ENCODE data around the gene NFATC3.

Gene NFATC3

DNA sequence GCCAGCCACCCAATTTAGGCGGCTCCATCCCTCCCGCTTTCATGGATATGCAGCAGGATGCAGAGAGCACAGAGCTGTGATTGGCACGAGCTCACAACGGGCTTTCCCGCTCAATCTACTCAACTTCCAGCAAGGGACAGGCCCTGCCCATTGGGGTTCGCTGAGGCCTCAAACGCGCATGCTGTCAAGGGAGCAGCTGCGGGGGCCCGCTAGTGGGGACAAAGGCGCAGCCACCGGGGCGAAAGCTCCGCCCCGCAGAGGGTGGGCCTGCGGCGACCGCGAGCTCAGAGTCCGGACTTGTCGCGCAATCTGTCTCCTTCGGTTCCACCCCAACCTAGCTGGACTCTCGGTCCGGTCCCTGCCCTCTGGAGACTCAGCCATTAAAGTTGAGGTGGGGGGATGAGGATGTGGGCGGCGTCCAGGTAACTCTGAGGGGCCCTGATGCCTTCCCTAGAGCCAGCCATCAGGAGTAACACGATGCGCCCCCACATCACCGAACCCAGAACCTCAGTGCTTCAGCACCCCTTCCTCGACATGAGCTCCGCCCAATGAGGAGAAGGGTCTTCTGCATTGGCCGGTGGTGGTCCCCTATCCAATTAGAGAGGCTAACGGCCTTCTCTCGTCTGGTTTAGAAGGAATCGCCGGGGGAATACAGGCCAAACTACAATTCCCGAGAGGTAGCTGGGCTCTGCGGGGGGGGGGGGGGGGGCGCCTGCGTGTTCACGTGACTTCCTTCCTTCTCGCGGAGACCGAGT, 489 bp upstream of the NFATC3 start:
- H3K27me3 ChIP-seq: no peaks in the 10 kb centered on the region
- no peak; the same call in 1 of the 2 replicates for TF ChIP-seq CTCF (IDR thresholded peaks at IDR 0.05; ENCODE audit: low read depth, low read length)
- H3K4me3 ChIP-seq (ENCODE audit: low read depth, low read length): peak overlapping the region; percentile 90
- H3K4me1 ChIP-seq: peaks cover 13% of the 10 kb centered on the region
- peak; percentile 91 for DNase-seq
- H3K9me3 ChIP-seq: no peaks in the 10 kb centered on the region
- H3K36me3 ChIP-seq: 0 out of 2 replicates have a peak, but pooled peaks cover 2% of the 10 kb centered on the region

GRCh38 chr16:68086336-68086841, 1.2 kb downstream of the NFATC3 start:
- Histone ChIP-seq H3K36me3 (0 out of 2 replicates have a peak, but pooled peaks cover 2% of the 10 kb centered on the region), H3K9me3 (no peaks in the 10 kb centered on the region), H3K27me3 (no peaks in the 10 kb centered on the region), H3K4me3 (ENCODE audit: low read depth, low read length) (peak overlapping the region; percentile 91), H3K4me1 (peaks cover 13% of the 10 kb centered on the region)
- no peak for TF ChIP-seq CTCF (IDR thresholded peaks at IDR 0.05; ENCODE audit: low read depth, low read length)
- DNase-seq: no peak

GRCh38 chr16:68086860-68087268, 1.7 kb downstream of the NFATC3 start:
- no peak for DNase-seq
- Histone ChIP-seq H3K4me1 (peaks cover 13% of the 10 kb centered on the region), H3K36me3 (0 out of 2 replicates have a peak, but pooled peaks cover 2% of the 10 kb centered on the region), H3K9me3 (no peaks in the 10 kb centered on the region), H3K4me3 (ENCODE audit: low read depth, low read length) (peak overlapping the region; percentile 91), H3K27me3 (no peaks in the 10 kb centered on the region)
- TF ChIP-seq CTCF (IDR thresholded peaks at IDR 0.05; ENCODE audit: low read depth, low read length): no peak

- H3K9me3 ChIP-seq: no peaks in the 10 kb centered on the region
- H3K4me3 ChIP-seq (ENCODE audit: low read depth, low read length): no peak overlapping the region
- no peak for DNase-seq
- H3K4me1 ChIP-seq: peaks cover 13% of the 10 kb centered on the region
- TF ChIP-seq CTCF (IDR thresholded peaks at IDR 0.05; ENCODE audit: low read depth, low read length): no peak
- no peaks in the 10 kb centered on the region for H3K27me3 ChIP-seq
- 0 out of 2 replicates have a peak, but pooled peaks cover 2% of the 10 kb centered on the region for H3K36me3 ChIP-seq
Observed at GRCh38 chr16:68087688-68088087, 2.5 kb downstream of the NFATC3 start.

DNA sequence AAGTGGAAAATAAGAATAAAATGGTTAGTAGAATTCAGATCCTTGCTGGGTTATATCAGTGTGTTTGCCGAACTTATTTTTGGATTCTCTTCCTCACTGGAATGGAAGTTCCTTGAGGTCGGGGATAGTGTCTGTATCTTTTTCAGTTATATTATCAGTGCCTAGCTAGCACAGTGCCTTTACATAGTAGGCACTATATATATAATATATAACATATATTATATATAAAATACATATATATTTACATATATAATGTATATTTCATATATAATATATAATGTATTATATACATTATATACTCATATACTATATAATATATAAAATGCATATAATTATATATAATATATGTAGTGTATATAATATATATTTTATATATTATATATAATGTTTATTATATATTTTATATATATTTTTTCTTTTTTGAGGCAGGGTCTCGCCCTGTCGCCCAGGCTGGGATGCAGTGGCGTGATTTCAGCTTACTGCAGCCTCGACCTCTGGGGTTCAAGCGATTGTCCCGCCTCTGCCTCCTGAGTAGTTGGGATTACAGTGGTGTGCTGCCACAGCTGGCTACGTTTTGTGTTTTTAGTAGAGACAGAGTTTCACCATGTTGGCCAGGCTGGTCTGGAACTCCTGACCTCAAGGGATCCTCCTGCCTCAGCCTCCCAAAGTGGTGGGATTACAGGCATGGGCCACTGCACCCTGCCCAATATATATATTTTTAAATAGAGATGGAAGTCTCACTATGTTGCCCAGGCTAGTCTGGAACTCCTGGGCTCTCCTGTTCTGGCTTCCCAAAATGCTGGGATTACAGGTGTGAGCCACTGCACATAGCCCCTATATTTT, 3.2 kb downstream of the NFATC3 start:
- peaks cover 13% of the 10 kb centered on the region for H3K4me1 ChIP-seq
- DNase-seq: no peak
- H3K27me3 ChIP-seq: no peaks in the 10 kb centered on the region
- H3K9me3 ChIP-seq: no peaks in the 10 kb centered on the region
- 0 out of 2 replicates have a peak, but pooled peaks cover 2% of the 10 kb centered on the region for H3K36me3 ChIP-seq
- no peak for TF ChIP-seq CTCF (IDR thresholded peaks at IDR 0.05; ENCODE audit: low read depth, low read length)
- no peak overlapping the region for H3K4me3 ChIP-seq (ENCODE audit: low read depth, low read length)
